ENCODE measurements around the gene TPRX1. TPM values are rescaled to one million over a fixed set of nuclear protein-coding genes. Genes with fewer than 3 reads are reported as not detected.
A peak's percentile ranks its signal among the peaks of the same experiment; 100 is the strongest.
"Not testable (repeated sequence)": the region's sequence is repeated elsewhere in the genome, so short reads cannot be mapped to it uniquely, and the experiment has no call there.

Gene TPRX1
- total RNA-seq, 1 experiment from 2014 or later = not detected

- DNase-seq = no peak
- no peak overlapping the region for H3K27ac Mint-ChIP-seq (ENCODE audit: unreplicated experiment)
- H3K36me3 Mint-ChIP-seq (ENCODE audit: insufficient read depth, unreplicated experiment) = peaks cover 14% of the 10 kb centered on the region
- no TSS peak for BruUV-seq (replicated peaks)
- peaks cover 22% of the 10 kb centered on the region for H3K27me3 Mint-ChIP-seq (ENCODE audit: unreplicated experiment)
- H3K4me3 Mint-ChIP-seq (ENCODE audit: low read depth, unreplicated experiment) = no peak overlapping the region
- H3K4me1 Mint-ChIP-seq (ENCODE audit: low read depth, unreplicated experiment) = peaks cover 12% of the 10 kb centered on the region
- CTCF ChIA-PET = interaction anchor here (0.6 kb wide), 1 partner anchor 75 kb away, joined by 3 read pairs; no protein-coding TSS in a partner anchor
- TF ChIP-seq CTCF (IDR thresholded peaks at IDR 0.05; ENCODE audit: unreplicated experiment) = no peak
- H3K9me3 Mint-ChIP-seq (ENCODE audit: low read depth, unreplicated experiment) = no peaks in the 10 kb centered on the region
- intact Hi-C loops (cut with micrococcal nuclease; ENCODE audit: unreplicated experiment) = no loop called here
Measured at GRCh38 chr19:47794526-47794925, 9.8 kb downstream of the TPRX1 start.

- no peak for DNase-seq
- Mint-ChIP-seq H3K36me3 (ENCODE audit: insufficient read depth, unreplicated experiment) (peaks cover 23% of the 10 kb centered on the region), H3K9me3 (ENCODE audit: low read depth, unreplicated experiment) (no peaks in the 10 kb centered on the region), H3K27me3 (ENCODE audit: unreplicated experiment) (peaks cover 3% of the 10 kb centered on the region), H3K27ac (ENCODE audit: unreplicated experiment) (no peak overlapping the region), H3K4me3 (ENCODE audit: low read depth, unreplicated experiment) (no peak overlapping the region), H3K4me1 (ENCODE audit: low read depth, unreplicated experiment) (peaks cover 13% of the 10 kb centered on the region)
- BruUV-seq (replicated peaks) = no TSS peak
- intact Hi-C loops (cut with micrococcal nuclease; ENCODE audit: unreplicated experiment) = no loop called here
- CTCF ChIA-PET = interaction anchor here (0.7 kb wide), 1 partner anchor 77 kb away, joined by 3 read pairs; no protein-coding TSS in a partner anchor
- TF ChIP-seq CTCF (IDR thresholded peaks at IDR 0.05; ENCODE audit: unreplicated experiment) = no peak
Measured at GRCh38 chr19:47792616-47793015, 11.7 kb downstream of the TPRX1 start.

- H3K9me3 Mint-ChIP-seq (ENCODE audit: low read depth, unreplicated experiment) = no peaks in the 10 kb centered on the region
- H3K4me3 Mint-ChIP-seq (ENCODE audit: low read depth, unreplicated experiment) = peak overlapping the region; percentile 53
Measured at GRCh38 chr19:47790398-47790814, 13.9 kb downstream of the TPRX1 start.

GRCh38 chr19:47789811-47790210 lies 14.5 kb downstream of the TPRX1 start:
- intact Hi-C loops (cut with micrococcal nuclease; ENCODE audit: unreplicated experiment); H3K27me3 Mint-ChIP-seq (ENCODE audit: unreplicated experiment); BruUV-seq (replicated peaks); H3K9me3 Mint-ChIP-seq (ENCODE audit: low read depth, unreplicated experiment): not testable (repeated sequence)
- Mint-ChIP-seq H3K36me3 (ENCODE audit: insufficient read depth, unreplicated experiment) (peaks cover 43% of the 10 kb centered on the region), H3K4me3 (ENCODE audit: low read depth, unreplicated experiment) (peak overlapping the region; percentile 53), H3K27ac (ENCODE audit: unreplicated experiment) (peak overlapping the region; percentile 72), H3K4me1 (ENCODE audit: low read depth, unreplicated experiment) (peaks cover 13% of the 10 kb centered on the region)
- peak; percentile 79 for DNase-seq
- CTCF ChIA-PET = interaction anchor here (0.8 to 1.2 kb wide), 4 partner anchors 10 to 76 kb away, joined by 3 to 6 read pairs (median 4); partner anchors contain the start of gene SELENOW

More at GRCh38 chr19:47790398-47790814, 13.9 kb downstream of the TPRX1 start:
- no TSS peak for BruUV-seq (replicated peaks)
- CTCF ChIA-PET = interaction anchor here (0.8 to 1.2 kb wide), 4 partner anchors 10 to 75 kb away, joined by 3 to 6 read pairs (median 4); partner anchors contain the start of gene SELENOW
- Mint-ChIP-seq H3K36me3 (ENCODE audit: insufficient read depth, unreplicated experiment) (peaks cover 37% of the 10 kb centered on the region), H3K27me3 (ENCODE audit: unreplicated experiment) (no peaks in the 10 kb centered on the region), H3K27ac (ENCODE audit: unreplicated experiment) (peak overlapping the region; percentile 72), H3K4me1 (ENCODE audit: low read depth, unreplicated experiment) (peaks cover 13% of the 10 kb centered on the region)
- peak; percentile 96 for DNase-seq
- intact Hi-C loops (cut with micrococcal nuclease; ENCODE audit: unreplicated experiment) = no loop called here
- TF ChIP-seq CTCF (IDR thresholded peaks at IDR 0.05; ENCODE audit: unreplicated experiment) = peak; percentile 97

- H3K9me3 Mint-ChIP-seq (ENCODE audit: low read depth, unreplicated experiment); DNase-seq; intact Hi-C loops (cut with micrococcal nuclease; ENCODE audit: unreplicated experiment); BruUV-seq (replicated peaks); H3K27ac Mint-ChIP-seq (ENCODE audit: unreplicated experiment); H3K27me3 Mint-ChIP-seq (ENCODE audit: unreplicated experiment); H3K4me3 Mint-ChIP-seq (ENCODE audit: low read depth, unreplicated experiment); CTCF ChIA-PET: not testable (repeated sequence)
- Mint-ChIP-seq H3K36me3 (ENCODE audit: insufficient read depth, unreplicated experiment) (peaks cover 67% of the 10 kb centered on the region), H3K4me1 (ENCODE audit: low read depth, unreplicated experiment) (peaks cover 13% of the 10 kb centered on the region)
Measured at GRCh38 chr19:47787307-47787706, 17.0 kb downstream of the TPRX1 start.
